Left lung (tissue), 10 donors: ENCODE data around the gene MOCS1. TPM values are rescaled to one million over a fixed set of nuclear protein-coding genes. Genes with fewer than 3 reads are reported as not detected.

ENCODE experiments used
- ATAC-seq: fragments of 200-7000 bp; cut with Tn5 transposase; one replicate; pipeline ENCODE4 v1.9.1; 2020; ENCODE audit warnings: moderate library complexity
- DNase-seq, 4 donors: peaks; one replicate each; pipeline ENCODE4 v3.0.0-alpha.2; 2013 to 2020
- H3K27ac ChIP-seq, 2 donors: fragments of 200-600 bp; sonication (generic) in 1 of 2; one replicate each; pipeline versions ENCODE4 v1.5.0 to v1.8.0; 2020 to 2021
- H3K27me3 ChIP-seq, 2 donors: fragments of 200-600 bp; sonication (generic) in 1 of 2; one replicate each; pipeline versions ENCODE4 v1.5.0 to v1.8.0; 2020 to 2021
- H3K36me3 ChIP-seq, 2 donors: fragments of 200-600 bp; sonication (generic) in 1 of 2; one replicate each; pipeline versions ENCODE4 v1.5.0 to v1.8.0; 2020 to 2021
- H3K4me1 ChIP-seq, 2 donors: fragments of 200-600 bp; one replicate each; pipeline ENCODE4 v1.8.0; 2021
- H3K4me3 ChIP-seq, 2 donors: fragments of 200-600 bp; sonication (generic) in 1 of 2; one replicate each; pipeline versions ENCODE4 v1.5.0 to v1.8.0; 2020 to 2021; ENCODE audit warnings: mild to moderate bottlenecking in 1 of 2
- H3K9me3 ChIP-seq, 2 donors: fragments of 200-600 bp; sonication (generic) in 1 of 2; one replicate each; pipeline versions ENCODE4 v1.5.0 to v1.8.0; 2020 to 2021
- CTCF ChIP-seq, 2 donors: fragments of 200-600 bp; sonication (generic) in 1 of 2; IDR thresholded peaks; one replicate each; pipeline versions ENCODE4 v1.5.0 to v1.8.0; 2021; ENCODE audit warnings: antibody characterized with exemption in 2 of 2
- intact Hi-C, 2 donors: fragments of 100-400 bp; cut with DNase I; formaldehyde crosslinking; loops; one replicate each; pipeline versions ENCODE4 v1.11.2 to v1.14.2; 2022
- polyA plus RNA-seq, 6 donors: library from polyadenylated mRNA; unstranded; fragments of 120-200 nt; gene quantifications; one replicate each; pipeline ENCODE4 v1.2.1, GENCODE V29; 2013; ENCODE audit not compliant: insufficient read length in 6 of 6
- total RNA-seq, 2 donors: library from RNA; stranded (reverse); fragmentation: NEBNext Ultra II Directional; extraction: Animal tissue kit (Norgen Biotek cat#: 25700); gene quantifications; one replicate each; pipeline ENCODE4 v1.2.1, GENCODE V29; 2021
- donor health status: DM: no; HTN: yes; CAD: no.
- donor health status: DM: no; HTN: no; CAD: no.

The MOCS1 gene
- total and polyA plus RNA-seq, 8 donors, result 18.0 to 29.0 (median 23.2) TPM

GRCh38 chr6:39906318-39906761 is 27.9 kb downstream of the MOCS1 start:
- no peak for ATAC-seq
- DNase-seq, result no peak
- no peaks in the 10 kb centered on the region for H3K4me1 ChIP-seq
- no peak overlapping the region for H3K27ac ChIP-seq
- peaks cover 0 to 28% of the 10 kb centered on the region in 2 donors for H3K36me3 ChIP-seq
- intact Hi-C loops, result no loop called here
- no peaks in the 10 kb centered on the region for H3K9me3 ChIP-seq
- H3K4me3 ChIP-seq, result no peak overlapping the region
- no peak for TF ChIP-seq CTCF (IDR thresholded peaks at IDR 0.05)
- H3K27me3 ChIP-seq, result no peaks in the 10 kb centered on the region

- Histone ChIP-seq H3K27ac (no peak overlapping the region), H3K9me3 (no peaks in the 10 kb centered on the region), H3K27me3 (no peaks in the 10 kb centered on the region), H3K4me1 (no peaks in the 10 kb centered on the region), H3K36me3 (peaks cover 0 to 32% of the 10 kb centered on the region in 2 donors), H3K4me3 (no peak overlapping the region)
- TF ChIP-seq CTCF (IDR thresholded peaks at IDR 0.05), result no peak
- intact Hi-C loops, result no loop called here
- DNase-seq, result no peak
- ATAC-seq, result no peak
Measured at GRCh38 chr6:39905640-39905975, 28.7 kb downstream of the MOCS1 start.

- Histone ChIP-seq H3K27me3 (no peaks in the 10 kb centered on the region), H3K4me3 (no peak overlapping the region), H3K36me3 (peaks cover 0 to 36% of the 10 kb centered on the region in 2 donors), H3K9me3 (no peaks in the 10 kb centered on the region), H3K27ac (no peak overlapping the region), H3K4me1 (no peaks in the 10 kb centered on the region)
- ATAC-seq (no peak), DNase-seq (no peak)
- intact Hi-C loops, result no loop called here
- TF ChIP-seq CTCF (IDR thresholded peaks at IDR 0.05), result no peak
Measured at GRCh38 chr6:39904946-39905639, 29.2 kb downstream of the MOCS1 start.

GRCh38 chr6:39903656-39904055 is 30.6 kb downstream of the MOCS1 start:
- TF ChIP-seq CTCF (IDR thresholded peaks at IDR 0.05), result no peak
- H3K27me3 ChIP-seq, result no peaks in the 10 kb centered on the region
- H3K36me3 ChIP-seq, result peaks cover 0 to 48% of the 10 kb centered on the region in 2 donors
- H3K4me1 ChIP-seq, result no peaks in the 10 kb centered on the region
- no peak for DNase-seq
- intact Hi-C loops, result no loop called here
- no peak for ATAC-seq
- no peak overlapping the region for H3K27ac ChIP-seq
- H3K4me3 ChIP-seq, result no peak overlapping the region
- no peaks in the 10 kb centered on the region for H3K9me3 ChIP-seq

- no peaks in the 10 kb centered on the region for H3K9me3 ChIP-seq
- no peak overlapping the region for H3K27ac ChIP-seq
- no peaks in the 10 kb centered on the region for H3K27me3 ChIP-seq
- H3K36me3 ChIP-seq, result peaks cover 0 to 50% of the 10 kb centered on the region in 2 donors
- no peaks in the 10 kb centered on the region for H3K4me1 ChIP-seq
- DNase-seq (no peak), ATAC-seq (no peak)
- H3K4me3 ChIP-seq, result no peak overlapping the region
- intact Hi-C loops, result no loop called here
- no peak for TF ChIP-seq CTCF (IDR thresholded peaks at IDR 0.05)
Measured at GRCh38 chr6:39902786-39903465, 31.3 kb downstream of the MOCS1 start.
